ENCODE results near the gene ARHGAP18.

The ARHGAP18 gene

GRCh38 chr6:129685662-129686031, 24.3 kb downstream of the ARHGAP18 start:
- H3K27me3 ChIP-seq (ENCODE audit: low read length), result no peaks in the 10 kb centered on the region
- H2AFZ ChIP-seq (ENCODE audit: low read depth, low read length, severe bottlenecking), result no peak overlapping the region
- H3K4me2 ChIP-seq (ENCODE audit: low read depth, low read length, poor library complexity, severe bottlenecking), result no peak overlapping the region
- no peaks in the 10 kb centered on the region for H3K79me2 ChIP-seq (ENCODE audit: insufficient read depth, low read length)
- no peaks in the 10 kb centered on the region for H3F3A ChIP-seq (ENCODE audit: insufficient read depth)
- no peak overlapping the region for H3K9ac ChIP-seq (ENCODE audit: low read length)
- no peaks in the 10 kb centered on the region for H3K9me3 ChIP-seq (ENCODE audit: insufficient read depth, low read length)
- no peak overlapping the region for H3K4me3 ChIP-seq (ENCODE audit: insufficient read depth, low read length, poor library complexity, severe bottlenecking)
- H3K36me3 ChIP-seq (ENCODE audit: low read length), result no peaks in the 10 kb centered on the region
- TF ChIP-seq EZH2phosphoT487 (conservative IDR thresholded peaks at IDR 0.05; ENCODE audit: low read length) (no peak), CTCF (IDR thresholded peaks at IDR 0.05; ENCODE audit: insufficient read depth, low read length, poor library complexity, severe bottlenecking) (no peak)
- no peaks in the 10 kb centered on the region for H3K9me2 ChIP-seq (replicated peaks; ENCODE audit: insufficient read depth, low read length)
- H4K20me1 ChIP-seq (ENCODE audit: low read depth, low read length), result no peaks in the 10 kb centered on the region
- no peak overlapping the region for H3K27ac ChIP-seq (ENCODE audit: low read depth, low read length)

- no peaks in the 10 kb centered on the region for H3K79me2 ChIP-seq (ENCODE audit: insufficient read depth, low read length)
- H2AFZ ChIP-seq (ENCODE audit: low read depth, low read length, severe bottlenecking), result no peak overlapping the region
- no peak overlapping the region for H3K4me2 ChIP-seq (ENCODE audit: low read depth, low read length, poor library complexity, severe bottlenecking)
- H3K9me3 ChIP-seq (ENCODE audit: insufficient read depth, low read length), result no peaks in the 10 kb centered on the region
- H3K36me3 ChIP-seq (ENCODE audit: low read length), result no peaks in the 10 kb centered on the region
- no peak overlapping the region for H3K4me3 ChIP-seq (ENCODE audit: insufficient read depth, low read length, poor library complexity, severe bottlenecking)
- H3K27ac ChIP-seq (ENCODE audit: low read depth, low read length), result no peak overlapping the region
- H3F3A ChIP-seq (ENCODE audit: insufficient read depth), result no peaks in the 10 kb centered on the region
- no peak overlapping the region for H3K9ac ChIP-seq (ENCODE audit: low read length)
- no peaks in the 10 kb centered on the region for H3K27me3 ChIP-seq (ENCODE audit: low read length)
- TF ChIP-seq CTCF (IDR thresholded peaks at IDR 0.05; ENCODE audit: insufficient read depth, low read length, poor library complexity, severe bottlenecking), result no peak
- TF ChIP-seq EZH2phosphoT487 (conservative IDR thresholded peaks at IDR 0.05; ENCODE audit: low read length), result no peak
- no peaks in the 10 kb centered on the region for H4K20me1 ChIP-seq (ENCODE audit: low read depth, low read length)
- no peaks in the 10 kb centered on the region for H3K9me2 ChIP-seq (replicated peaks; ENCODE audit: insufficient read depth, low read length)
Measured at GRCh38 chr6:129684903-129685661, 24.9 kb downstream of the ARHGAP18 start.

DNA sequence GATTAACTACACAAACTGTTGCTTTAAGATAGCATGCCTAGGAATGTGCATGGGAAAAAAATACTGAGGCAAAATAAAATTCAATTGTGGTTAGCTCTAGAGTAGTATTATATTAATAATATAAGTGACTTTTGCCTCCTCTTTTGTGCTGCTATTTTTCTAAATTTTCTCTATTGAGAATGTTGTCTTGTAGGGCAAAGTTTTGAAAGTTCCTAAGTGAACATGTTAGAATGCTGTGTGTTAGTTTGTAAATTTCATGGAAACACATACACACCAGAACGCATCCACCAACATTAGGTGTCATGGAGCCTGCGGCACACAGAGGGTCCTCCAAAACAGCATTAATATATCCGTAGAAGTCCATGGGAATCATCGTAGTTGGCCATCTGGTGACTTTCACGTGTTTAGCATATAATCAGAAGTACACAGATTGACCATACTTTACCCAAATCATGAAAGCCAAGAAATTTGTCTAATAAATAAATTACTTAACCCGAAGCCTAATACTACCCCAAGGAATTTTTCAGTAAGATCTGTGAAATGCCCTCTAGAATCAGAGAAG, 25.6 kb downstream of the ARHGAP18 start:
- Histone ChIP-seq H3K36me3 (ENCODE audit: low read length) (no peaks in the 10 kb centered on the region), H3K9ac (ENCODE audit: low read length) (no peak overlapping the region), H3K9me2 (replicated peaks; ENCODE audit: insufficient read depth, low read length) (no peaks in the 10 kb centered on the region), H3F3A (ENCODE audit: insufficient read depth) (no peaks in the 10 kb centered on the region), H3K79me2 (ENCODE audit: insufficient read depth, low read length) (no peaks in the 10 kb centered on the region), H2AFZ (ENCODE audit: low read depth, low read length, severe bottlenecking) (no peak overlapping the region), H3K9me3 (ENCODE audit: insufficient read depth, low read length) (no peaks in the 10 kb centered on the region), H3K4me2 (ENCODE audit: low read depth, low read length, poor library complexity, severe bottlenecking) (peak overlapping the region; percentile 48), H4K20me1 (ENCODE audit: low read depth, low read length) (no peaks in the 10 kb centered on the region), H3K4me3 (ENCODE audit: insufficient read depth, low read length, poor library complexity, severe bottlenecking) (no peak overlapping the region), H3K27ac (ENCODE audit: low read depth, low read length) (no peak overlapping the region), H3K27me3 (ENCODE audit: low read length) (no peaks in the 10 kb centered on the region)
- TF ChIP-seq CTCF (IDR thresholded peaks at IDR 0.05; ENCODE audit: insufficient read depth, low read length, poor library complexity, severe bottlenecking) (no peak), EZH2phosphoT487 (conservative IDR thresholded peaks at IDR 0.05; ENCODE audit: low read length) (no peak)

Data from SU-DHL-6 (cell line).